Measurements from ENCODE around the gene AARS2. TPM values are rescaled to one million over a fixed set of nuclear protein-coding genes. Genes with fewer than 3 reads are reported as not detected.

AARS2 gene
- total and polyA plus RNA-seq, 12 donors = 5.3 to 15.9 (median 9.7) TPM

DNA sequence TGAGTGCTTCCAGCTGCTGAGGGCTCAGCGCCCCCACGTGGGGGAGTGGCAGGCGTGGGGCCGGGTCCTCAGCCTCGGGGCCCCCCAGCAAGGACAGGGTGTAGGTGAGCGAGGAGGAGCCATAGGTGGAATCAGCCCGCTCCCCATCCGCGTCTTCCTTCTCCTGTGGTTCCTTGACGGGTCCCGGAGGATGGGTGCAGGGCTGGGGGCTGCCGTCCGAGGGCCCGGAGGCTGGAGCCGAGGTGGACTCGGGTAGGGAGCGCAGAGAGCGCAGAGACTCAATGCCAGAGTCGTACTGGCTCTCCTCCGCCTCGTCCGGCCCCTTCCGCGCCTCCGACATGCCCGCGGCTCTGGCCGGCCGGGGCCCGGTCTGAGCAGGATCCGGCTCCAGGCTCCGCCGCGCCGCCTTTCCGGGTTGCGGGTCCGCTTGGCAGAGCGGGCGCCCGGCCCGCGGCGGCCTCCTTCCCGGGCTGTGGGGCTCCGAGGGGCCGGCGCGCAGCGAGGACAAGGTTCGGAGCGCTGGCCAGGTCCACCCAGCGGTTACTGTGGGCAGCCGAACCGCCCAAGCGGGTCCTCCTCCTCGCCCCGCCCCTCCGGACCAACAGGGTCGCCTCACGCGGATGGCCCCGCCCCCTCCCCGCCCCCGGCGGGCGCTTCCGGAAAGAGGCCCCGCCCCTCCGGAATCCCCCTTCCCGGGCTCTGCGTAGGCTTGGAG is 48.0 kb downstream of the AARS2 start, which contains the start of gene NFKBIE:
NFKBIE (minus strand) TSS at position 545 of the 715 bp plus-strand sequence; CDS start at position 340, 205 bp downstream.
- Histone ChIP-seq H3K4me1 (replicated peaks in 1 of 2) (peaks cover 21 to 28% of the 10 kb centered on the region in 2 donors), H3K27ac (peak within 1 kb of the TSS; percentile 41 to 85 (median 73)), H3K9me3 (replicated peaks in 1 of 3) (no peaks in the 10 kb centered on the region), H3K27me3 (no peaks in the 10 kb centered on the region), H3K36me3 (replicated peaks in 1 of 2) (peaks cover 0 to 1% of the 10 kb centered on the region in 2 donors), H3K4me3 (peak within 1 kb of the TSS in 3 of 4 donors; percentile 60 to 68 (median 64))
- TF ChIP-seq POLR2A (IDR thresholded peaks at IDR 0.05) = peak; percentile 71 to 81
- TF ChIP-seq, protein P1, sequence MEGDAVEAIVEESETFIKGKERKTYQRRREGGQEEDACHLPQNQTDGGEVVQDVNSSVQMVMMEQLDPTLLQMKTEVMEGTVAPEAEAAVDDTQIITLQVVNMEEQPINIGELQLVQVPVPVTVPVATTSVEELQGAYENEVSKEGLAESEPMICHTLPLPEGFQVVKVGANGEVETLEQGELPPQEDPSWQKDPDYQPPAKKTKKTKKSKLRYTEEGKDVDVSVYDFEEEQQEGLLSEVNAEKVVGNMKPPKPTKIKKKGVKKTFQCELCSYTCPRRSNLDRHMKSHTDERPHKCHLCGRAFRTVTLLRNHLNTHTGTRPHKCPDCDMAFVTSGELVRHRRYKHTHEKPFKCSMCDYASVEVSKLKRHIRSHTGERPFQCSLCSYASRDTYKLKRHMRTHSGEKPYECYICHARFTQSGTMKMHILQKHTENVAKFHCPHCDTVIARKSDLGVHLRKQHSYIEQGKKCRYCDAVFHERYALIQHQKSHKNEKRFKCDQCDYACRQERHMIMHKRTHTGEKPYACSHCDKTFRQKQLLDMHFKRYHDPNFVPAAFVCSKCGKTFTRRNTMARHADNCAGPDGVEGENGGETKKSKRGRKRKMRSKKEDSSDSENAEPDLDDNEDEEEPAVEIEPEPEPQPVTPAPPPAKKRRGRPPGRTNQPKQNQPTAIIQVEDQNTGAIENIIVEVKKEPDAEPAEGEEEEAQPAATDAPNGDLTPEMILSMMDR (IDR thresholded peaks at IDR 0.05) = peak in 4 of 6 experiments; percentile 10 to 34 (median 14)
- intact Hi-C loops (cut with DNase I) = no loop called here
- 0% methylated on average over 1 to 72 of the region's 72 CpGs for WGBS, 4 donors
- peak; percentile 93 to 97 (median 96) for DNase-seq

DNA sequence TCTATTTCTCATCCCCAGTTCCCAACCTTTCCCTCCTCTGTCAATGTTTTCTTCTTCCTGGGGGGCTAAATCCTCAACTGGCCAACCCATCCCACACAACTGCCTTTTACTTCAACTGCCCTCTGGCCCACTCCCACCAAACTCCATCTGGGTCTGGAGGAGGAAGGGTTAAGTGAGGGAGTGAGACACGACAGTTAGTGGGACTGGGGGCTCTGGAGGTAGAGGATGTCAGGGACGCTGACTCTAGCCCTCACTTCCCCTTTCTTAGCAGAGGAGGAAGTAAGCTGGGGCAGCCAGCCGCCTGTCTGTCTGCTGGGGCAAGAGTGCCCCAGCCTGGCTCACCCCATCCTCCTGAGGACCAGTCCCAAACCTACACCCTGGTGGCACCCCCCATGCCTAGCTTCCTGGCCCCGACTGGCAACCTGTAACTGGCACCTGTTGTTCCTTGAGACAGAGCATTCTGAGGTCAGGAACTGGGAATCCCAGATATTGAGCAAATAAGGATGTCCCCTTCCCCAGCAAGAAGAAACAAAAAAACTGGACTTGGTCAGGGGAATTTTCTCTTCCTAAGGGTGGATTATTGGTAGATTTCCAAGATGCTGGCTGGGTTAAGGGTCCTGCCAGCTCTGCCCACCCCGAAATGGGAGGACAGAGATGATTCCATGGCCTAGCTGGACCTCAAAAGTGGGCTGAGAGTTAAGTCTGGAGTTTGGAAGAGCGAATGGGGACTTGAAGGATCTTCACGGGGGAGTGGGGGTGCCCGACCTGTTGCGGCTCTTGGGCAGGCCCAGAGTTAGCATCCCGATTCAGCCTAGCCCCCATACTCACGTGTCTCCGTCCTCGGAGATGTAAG is 48.8 kb downstream of the AARS2 start:
- DNase-seq = peak in 3 of 7 donors; percentile 36 to 48 (median 40)
- H3K36me3 ChIP-seq (replicated peaks in 1 of 2) = peaks cover 0 to 6% of the 10 kb centered on the region in 2 donors
- intact Hi-C loops (cut with DNase I) = no loop called here
- H3K4me3 ChIP-seq = peak overlapping the region in 3 of 4 donors; percentile 60 to 68 (median 64)
- 10 to 18% (median 15%) methylated on average over 10 to 13 of the region's 13 CpGs for WGBS, 4 donors
- peak overlapping the region in 3 of 5 donors; percentile 60 to 85 (median 82) for H3K27ac ChIP-seq
- no peak for TF ChIP-seq POLR2A (IDR thresholded peaks at IDR 0.05)
- peaks cover 21 to 28% of the 10 kb centered on the region in 2 donors for H3K4me1 ChIP-seq (replicated peaks in 1 of 2)
- H3K27me3 ChIP-seq = no peaks in the 10 kb centered on the region
- H3K9me3 ChIP-seq (replicated peaks in 1 of 3) = no peaks in the 10 kb centered on the region

DNA sequence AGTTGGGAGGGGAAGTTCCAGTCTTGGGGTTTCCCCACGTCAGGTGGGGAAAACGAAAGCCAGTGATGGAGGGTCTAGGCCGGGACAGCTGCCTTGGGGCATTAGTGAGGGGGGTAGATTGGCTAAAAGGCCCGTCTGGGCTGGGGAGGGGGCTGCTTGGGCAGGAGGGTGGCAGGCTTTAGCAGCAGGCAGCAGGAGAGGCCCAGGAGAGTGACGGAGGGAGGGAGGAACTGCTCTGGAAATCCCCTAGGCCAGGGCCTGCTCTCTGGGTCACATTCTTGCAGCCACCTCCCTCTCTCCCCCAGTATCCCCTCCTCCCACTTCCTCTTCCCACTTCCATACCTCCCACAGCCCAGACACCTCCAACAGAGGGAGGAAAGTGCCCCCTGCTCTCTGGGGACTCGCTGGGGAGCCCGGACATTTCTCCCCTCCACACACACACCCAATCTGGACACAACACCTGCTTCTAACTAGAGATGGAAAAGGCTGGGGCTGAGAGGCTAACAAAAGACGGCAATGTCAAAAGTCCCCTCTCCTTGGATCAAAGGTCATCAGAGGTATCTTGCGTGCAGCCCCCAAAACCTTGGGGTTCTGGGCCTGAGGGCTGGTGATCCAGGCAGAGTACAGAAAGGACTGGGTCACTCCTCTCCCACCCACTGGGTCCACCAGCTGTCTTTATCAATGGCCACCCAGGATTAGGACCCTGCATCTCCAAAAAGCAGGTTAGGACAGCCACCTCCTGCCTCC is 49.6 kb downstream of the AARS2 start:
- Histone ChIP-seq H3K4me3 (peak overlapping the region in 1 of 4 donors; percentile 68), H3K27ac (no peak overlapping the region), H3K9me3 (replicated peaks in 1 of 3) (no peaks in the 10 kb centered on the region), H3K27me3 (no peaks in the 10 kb centered on the region), H3K36me3 (replicated peaks in 1 of 2) (peaks cover 0 to 6% of the 10 kb centered on the region in 2 donors), H3K4me1 (replicated peaks in 1 of 2) (peaks cover 21 to 28% of the 10 kb centered on the region in 2 donors)
- no peak for TF ChIP-seq POLR2A (IDR thresholded peaks at IDR 0.05)
- TF ChIP-seq, protein P1 (IDR thresholded peaks at IDR 0.05) = no peak
- WGBS, 4 donors = 49 to 55% (median 52%) methylated on average over 9 of the region's 9 CpGs
- no peak for DNase-seq
- intact Hi-C loops (cut with DNase I) = no loop called here

DNA sequence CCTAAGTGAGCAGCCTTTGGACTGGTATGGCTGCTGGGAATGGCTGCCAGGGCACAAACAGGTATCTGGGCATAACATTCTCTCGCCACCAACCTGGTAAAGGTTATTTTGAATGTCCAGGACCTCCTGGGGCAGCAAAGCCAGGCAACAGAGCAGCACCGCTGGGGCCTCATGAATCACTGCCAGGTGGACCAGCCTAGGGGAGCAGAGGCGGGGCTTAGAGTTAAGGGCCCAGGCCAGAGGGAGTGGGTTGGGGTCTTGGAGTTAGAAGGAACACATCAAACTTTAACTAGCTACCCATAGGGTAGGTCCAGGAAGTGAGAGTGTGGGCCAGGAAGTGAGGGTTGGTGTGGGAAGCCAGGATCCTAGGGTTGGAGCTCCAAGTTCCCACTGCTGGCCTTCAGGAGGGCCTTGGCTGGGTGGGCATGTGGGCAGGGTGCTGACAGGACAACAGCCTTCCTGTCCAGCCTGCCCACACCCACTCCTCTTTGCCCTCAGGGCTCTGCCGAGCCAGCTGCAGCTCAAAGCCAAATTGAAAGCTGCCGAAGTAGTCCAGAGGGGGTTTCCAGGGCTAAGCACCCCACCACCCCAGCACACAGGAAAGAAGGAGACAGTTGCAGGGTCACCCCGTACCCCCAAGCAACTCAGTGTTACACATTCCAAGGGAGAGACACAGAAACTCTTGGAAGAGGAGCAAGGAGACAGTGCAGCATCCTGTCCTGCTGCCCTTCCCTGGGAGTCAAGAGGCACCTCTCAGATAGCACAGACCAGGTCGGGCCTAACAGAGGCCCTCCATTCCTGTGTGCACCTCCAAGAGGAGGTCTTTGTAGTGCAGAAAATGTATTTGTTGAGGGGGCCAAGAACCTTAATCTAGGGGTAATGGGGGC is 50.4 kb downstream of the AARS2 start:
- TF ChIP-seq POLR2A (IDR thresholded peaks at IDR 0.05) = no peak
- TF ChIP-seq, protein P1 (IDR thresholded peaks at IDR 0.05) = no peak
- WGBS, 4 donors = 69 to 81% (median 76%) methylated on average over 6 to 7 of the region's 7 CpGs
- DNase-seq = no peak
- H3K4me3 ChIP-seq = no peak overlapping the region
- no peaks in the 10 kb centered on the region for H3K27me3 ChIP-seq
- H3K36me3 ChIP-seq (replicated peaks in 1 of 2) = peaks cover 0 to 6% of the 10 kb centered on the region in 2 donors
- no peaks in the 10 kb centered on the region for H3K9me3 ChIP-seq (replicated peaks in 1 of 3)
- peaks cover 22 to 30% of the 10 kb centered on the region in 2 donors for H3K4me1 ChIP-seq (replicated peaks in 1 of 2)
- intact Hi-C loops (cut with DNase I) = no loop called here
- H3K27ac ChIP-seq = no peak overlapping the region

Measured in adrenal gland (tissue), 12 donors.